SK-N-MC (cell line): ENCODE results near the gene POLDIP3.

Experiments used
- EZH2 ChIP-seq: fragments of 200-600 bp; sonication (generic); IDR thresholded peaks from one replicate; pipeline ENCODE4 v1.6.1; 2017; ENCODE audit warnings: antibody characterized with exemption
- POLR2AphosphoS5 ChIP-seq: IDR thresholded peaks from 2 replicates; pipeline ENCODE4 v1.6.1; 2012; ENCODE audit warnings: mild to moderate bottlenecking, low read depth, low read length, borderline replicate concordance

- TF ChIP-seq EZH2 (no peak), POLR2AphosphoS5 (no peak)
Measured at GRCh38 chr22:42620084-42620483, 5.4 kb upstream of the POLDIP3 start.
